Measurements from ENCODE around the gene CDC42BPB.

The CDC42BPB gene

DNA sequence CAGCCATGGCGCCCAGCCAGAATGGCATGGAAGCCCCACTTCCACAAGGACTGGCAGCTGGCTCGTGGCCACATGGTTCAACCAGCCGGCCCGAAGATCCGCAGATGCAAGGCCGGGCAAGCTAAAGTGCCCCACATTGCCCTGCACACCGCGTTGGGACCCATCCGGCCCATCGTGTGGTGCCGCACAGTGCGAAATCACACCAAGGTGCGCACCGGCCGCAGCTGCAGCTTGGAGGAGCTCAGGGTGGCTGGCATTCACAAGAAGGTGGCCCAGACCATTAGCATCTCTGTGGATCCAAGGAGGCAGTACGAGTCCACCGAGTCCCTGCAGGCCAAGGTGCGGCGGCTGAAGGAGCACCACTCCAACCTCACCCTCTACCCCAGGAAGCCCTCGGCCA lies 15.9 kb downstream of the CDC42BPB start:
- H3K4me1 ChIP-seq, result peaks cover 0 to 23% (median 11%) of the 10 kb centered on the region in 4 donors
- no peaks in the 10 kb centered on the region for H3K9me3 ChIP-seq
- no peak for DNase-seq
- H3K27me3 ChIP-seq, result no peaks in the 10 kb centered on the region
- no peak overlapping the region for H3K4me3 ChIP-seq
- TF ChIP-seq, protein P1, sequence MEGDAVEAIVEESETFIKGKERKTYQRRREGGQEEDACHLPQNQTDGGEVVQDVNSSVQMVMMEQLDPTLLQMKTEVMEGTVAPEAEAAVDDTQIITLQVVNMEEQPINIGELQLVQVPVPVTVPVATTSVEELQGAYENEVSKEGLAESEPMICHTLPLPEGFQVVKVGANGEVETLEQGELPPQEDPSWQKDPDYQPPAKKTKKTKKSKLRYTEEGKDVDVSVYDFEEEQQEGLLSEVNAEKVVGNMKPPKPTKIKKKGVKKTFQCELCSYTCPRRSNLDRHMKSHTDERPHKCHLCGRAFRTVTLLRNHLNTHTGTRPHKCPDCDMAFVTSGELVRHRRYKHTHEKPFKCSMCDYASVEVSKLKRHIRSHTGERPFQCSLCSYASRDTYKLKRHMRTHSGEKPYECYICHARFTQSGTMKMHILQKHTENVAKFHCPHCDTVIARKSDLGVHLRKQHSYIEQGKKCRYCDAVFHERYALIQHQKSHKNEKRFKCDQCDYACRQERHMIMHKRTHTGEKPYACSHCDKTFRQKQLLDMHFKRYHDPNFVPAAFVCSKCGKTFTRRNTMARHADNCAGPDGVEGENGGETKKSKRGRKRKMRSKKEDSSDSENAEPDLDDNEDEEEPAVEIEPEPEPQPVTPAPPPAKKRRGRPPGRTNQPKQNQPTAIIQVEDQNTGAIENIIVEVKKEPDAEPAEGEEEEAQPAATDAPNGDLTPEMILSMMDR (IDR thresholded peaks at IDR 0.05), result no peak
- intact Hi-C loops (cut with DNase I; ENCODE audit: low total_unique reads), result no loop called here
- H3K27ac ChIP-seq, result no peak overlapping the region
- H3K36me3 ChIP-seq, result peaks cover 6 to 13% (median 13%) of the 10 kb centered on the region in 3 donors

DNA sequence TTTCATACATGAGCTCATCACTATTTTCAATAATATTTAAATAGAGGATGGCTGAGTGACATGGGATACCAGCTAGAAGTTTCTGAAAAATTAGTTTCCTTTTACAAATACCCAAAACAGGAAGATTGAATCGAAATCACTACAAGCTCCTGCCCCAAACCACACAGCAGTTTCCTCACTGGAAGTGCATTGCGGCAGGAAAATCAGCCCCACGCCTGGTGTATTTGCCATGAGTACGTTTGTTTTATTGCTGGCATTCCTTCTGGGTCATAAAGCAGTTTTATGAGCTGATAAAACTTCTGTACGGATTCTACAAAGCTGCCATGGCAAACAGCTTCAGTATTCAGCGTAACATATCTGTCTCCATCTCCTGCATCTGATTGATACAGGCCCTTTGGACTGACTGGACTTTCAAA lies 23.7 kb downstream of the CDC42BPB start:
- intact Hi-C loops (cut with DNase I; ENCODE audit: low total_unique reads), result no loop called here
- Histone ChIP-seq H3K27me3 (no peaks in the 10 kb centered on the region), H3K9me3 (no peaks in the 10 kb centered on the region), H3K4me1 (peaks cover 0 to 50% (median 19%) of the 10 kb centered on the region in 4 donors), H3K27ac (no peak overlapping the region), H3K36me3 (no peaks in the 10 kb centered on the region), H3K4me3 (no peak overlapping the region)
- TF ChIP-seq, protein P1 (IDR thresholded peaks at IDR 0.05), result no peak
- DNase-seq, result no peak

DNA sequence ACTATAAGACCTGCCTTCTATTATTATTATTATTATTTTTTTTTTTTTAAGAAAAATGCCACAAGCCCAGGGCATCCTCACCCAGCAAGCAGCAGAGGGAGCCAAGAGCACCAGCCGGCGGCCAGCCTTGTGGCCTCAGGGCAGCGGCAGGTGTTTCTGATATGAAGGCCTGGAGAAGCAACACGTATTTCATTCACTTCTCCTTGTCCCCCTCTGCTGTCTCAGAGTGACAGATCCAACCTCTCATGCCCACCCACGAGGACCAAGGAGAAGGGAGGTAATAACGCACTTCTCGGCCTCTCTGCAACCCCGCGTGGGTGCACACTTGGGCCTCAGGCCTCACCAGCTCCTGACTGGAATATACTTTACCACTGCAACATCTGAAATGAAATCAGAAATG lies 25.4 kb downstream of the CDC42BPB start:
- H3K36me3 ChIP-seq, result no peaks in the 10 kb centered on the region
- H3K9me3 ChIP-seq, result no peaks in the 10 kb centered on the region
- TF ChIP-seq, protein P1 (IDR thresholded peaks at IDR 0.05), result no peak
- H3K27me3 ChIP-seq, result no peaks in the 10 kb centered on the region
- no peak overlapping the region for H3K27ac ChIP-seq
- H3K4me1 ChIP-seq, result peaks cover 0 to 64% (median 22%) of the 10 kb centered on the region in 4 donors
- DNase-seq, result no peak
- H3K4me3 ChIP-seq, result no peak overlapping the region
- intact Hi-C loops (cut with DNase I; ENCODE audit: low total_unique reads), result no loop called here

DNA sequence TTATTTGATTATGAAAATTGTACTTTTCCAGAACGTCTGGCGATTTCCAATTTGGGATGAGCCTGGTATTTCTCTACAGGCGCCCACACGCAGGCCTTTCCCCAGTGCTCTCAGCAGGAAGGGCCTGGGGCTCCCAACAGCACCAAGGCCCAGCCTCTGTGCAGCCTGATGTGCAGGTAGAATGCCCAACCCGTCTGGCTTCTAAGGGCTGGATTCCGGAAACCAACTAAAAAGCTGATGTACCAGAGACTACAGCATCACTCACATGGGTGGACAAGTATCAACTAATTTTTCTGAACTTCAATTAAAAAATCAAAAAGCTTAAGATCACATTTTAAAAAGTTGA lies 25.8 kb downstream of the CDC42BPB start:
- peaks cover 0 to 64% (median 22%) of the 10 kb centered on the region in 4 donors for H3K4me1 ChIP-seq
- H3K9me3 ChIP-seq, result no peaks in the 10 kb centered on the region
- no peaks in the 10 kb centered on the region for H3K27me3 ChIP-seq
- no peaks in the 10 kb centered on the region for H3K36me3 ChIP-seq
- TF ChIP-seq, protein P1 (IDR thresholded peaks at IDR 0.05), result no peak
- H3K4me3 ChIP-seq, result no peak overlapping the region
- no peak overlapping the region for H3K27ac ChIP-seq
- DNase-seq, result no peak
- intact Hi-C loops (cut with DNase I; ENCODE audit: low total_unique reads), result no loop called here

DNA sequence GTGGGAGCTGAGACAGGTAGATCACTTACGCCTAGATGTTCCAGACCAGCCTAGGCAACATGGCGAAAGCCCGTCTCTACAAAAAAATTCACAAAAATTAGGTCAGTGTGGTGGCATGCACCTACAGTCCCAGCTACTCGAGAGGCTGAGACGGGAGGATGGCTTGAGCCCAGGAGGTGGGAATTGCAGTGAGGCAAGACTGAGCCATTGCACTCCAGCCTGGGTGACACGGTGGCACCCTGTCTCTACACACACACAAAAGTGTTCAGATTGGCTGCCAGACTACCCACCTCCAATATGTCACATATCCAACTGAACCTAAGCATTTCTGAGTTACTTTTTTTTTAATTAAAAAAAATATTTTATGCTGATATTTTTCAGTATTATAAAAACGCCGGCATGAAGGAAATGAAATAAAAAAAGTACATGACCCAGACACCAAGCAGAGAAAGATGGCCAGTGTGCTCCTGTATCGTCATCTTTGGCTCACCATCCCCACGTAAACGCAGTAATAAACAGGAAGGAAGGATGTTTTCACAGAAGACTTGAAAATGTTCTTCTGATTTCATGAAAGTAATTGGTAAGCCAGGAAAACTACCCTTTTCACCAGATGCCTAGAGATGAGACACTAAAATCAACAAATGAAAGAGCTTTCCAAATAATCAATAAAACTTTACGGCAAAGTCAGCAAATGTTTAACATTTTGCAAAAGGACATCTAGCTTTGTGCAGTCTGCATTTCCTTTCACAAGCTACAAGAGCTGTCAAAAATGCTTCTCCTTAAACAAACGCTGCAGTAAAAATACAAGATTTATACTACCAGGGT lies 26.4 kb downstream of the CDC42BPB start:
- peaks cover 0 to 64% (median 22%) of the 10 kb centered on the region in 4 donors for H3K4me1 ChIP-seq
- H3K9me3 ChIP-seq, result no peaks in the 10 kb centered on the region
- H3K4me3 ChIP-seq, result no peak overlapping the region
- TF ChIP-seq, protein P1 (IDR thresholded peaks at IDR 0.05), result no peak
- intact Hi-C loops (cut with DNase I; ENCODE audit: low total_unique reads), result no loop called here
- no peaks in the 10 kb centered on the region for H3K36me3 ChIP-seq
- H3K27ac ChIP-seq, result no peak overlapping the region
- H3K27me3 ChIP-seq, result no peaks in the 10 kb centered on the region
- no peak for DNase-seq
